Ureter (tissue), 1 donor: ENCODE data around the gene PDCD5. TPM values are rescaled to one million over a fixed set of nuclear protein-coding genes. Genes with fewer than 3 reads are reported as not detected.
"Not testable (repeated sequence)": the region's sequence is repeated elsewhere in the genome, so short reads cannot be mapped to it uniquely, and the experiment has no call there.

Source experiments
- DNase-seq: peaks from one replicate; pipeline ENCODE4 v3.0.0-alpha.2; 2020; ENCODE audit warnings: low spot score
- total RNA-seq: library from RNA; stranded (reverse); gene quantifications from one replicate; pipeline ENCODE4 v1.2.4, GENCODE V29; 2023
- donor health status: DM: yes; HTN: yes; CAD: no.

PDCD5 gene
- total RNA-seq, 1 donor from 2014 or later, result 71.8 TPM

DNA sequence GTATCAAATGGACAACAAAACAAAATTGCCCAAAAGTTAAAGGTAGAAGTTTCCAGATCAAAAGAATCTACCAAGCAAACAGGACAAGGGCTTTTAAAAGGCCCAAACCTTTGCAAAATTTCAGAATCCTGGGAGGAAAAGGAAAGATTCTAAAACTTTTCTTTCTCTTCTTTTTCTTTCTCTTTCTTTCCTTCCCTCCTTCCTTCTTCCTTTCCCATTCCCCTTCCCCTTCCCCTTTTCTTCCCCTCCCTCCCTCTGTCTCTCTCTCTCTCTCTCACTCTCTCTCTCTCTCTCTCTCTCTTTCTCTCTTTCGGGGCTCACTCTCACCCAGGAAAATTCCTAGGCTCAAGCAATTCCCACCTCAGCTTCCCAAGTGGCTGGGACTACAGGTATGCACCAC is 4.2 kb upstream of the PDCD5 start:
- no peak for DNase-seq

DNA sequence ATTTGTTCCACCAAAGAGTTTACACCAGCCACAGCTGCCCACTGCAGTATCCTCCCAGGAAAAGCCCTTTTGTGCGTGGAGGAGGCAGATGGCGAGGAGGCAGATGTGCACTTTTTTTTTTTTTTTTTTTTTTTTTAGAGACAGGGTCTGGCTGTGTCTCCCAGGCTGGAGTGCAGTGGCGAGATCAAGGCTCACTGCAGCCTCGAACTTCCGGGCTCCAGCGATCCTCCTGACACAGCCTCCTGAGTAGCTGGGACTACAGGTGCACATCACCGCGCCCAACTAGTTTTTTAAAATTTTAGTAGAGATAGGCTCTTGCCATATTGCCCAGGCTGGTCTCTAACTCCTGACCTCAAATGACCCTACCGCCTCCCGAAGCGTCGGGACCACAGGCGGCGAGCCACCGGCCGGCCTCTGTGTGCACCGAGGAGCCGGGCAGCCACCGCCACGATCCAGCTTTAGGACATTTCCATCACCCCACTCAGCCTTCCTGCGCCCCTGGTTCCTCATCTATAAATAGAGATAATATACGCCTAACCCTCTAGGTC is 563 bp upstream of the PDCD5 start:
- DNase-seq, result no peak

DNA sequence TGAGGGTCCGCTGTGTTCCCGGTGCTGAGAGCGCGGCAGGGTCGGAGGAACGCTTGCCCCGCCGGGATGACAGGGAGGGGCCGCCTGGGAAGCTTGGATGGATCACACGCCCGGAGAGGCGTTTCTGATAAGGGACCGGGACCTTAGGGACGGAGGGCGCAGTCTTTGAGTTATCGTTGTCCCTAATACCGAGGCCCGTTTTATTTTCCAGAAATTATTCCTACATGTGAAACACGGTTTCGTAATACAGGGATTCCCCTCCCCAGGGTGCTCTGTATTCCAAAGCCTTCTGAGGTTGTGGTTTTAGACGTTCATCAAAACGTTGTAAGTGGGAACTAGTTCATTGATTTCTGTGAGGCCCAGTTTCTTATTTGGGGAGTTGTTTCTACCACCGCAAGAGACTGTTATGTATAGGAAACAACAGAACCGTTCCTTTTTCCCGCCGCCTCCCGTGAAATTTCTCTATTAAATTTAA is 752 bp downstream of the PDCD5 start:
- no peak for DNase-seq

DNA sequence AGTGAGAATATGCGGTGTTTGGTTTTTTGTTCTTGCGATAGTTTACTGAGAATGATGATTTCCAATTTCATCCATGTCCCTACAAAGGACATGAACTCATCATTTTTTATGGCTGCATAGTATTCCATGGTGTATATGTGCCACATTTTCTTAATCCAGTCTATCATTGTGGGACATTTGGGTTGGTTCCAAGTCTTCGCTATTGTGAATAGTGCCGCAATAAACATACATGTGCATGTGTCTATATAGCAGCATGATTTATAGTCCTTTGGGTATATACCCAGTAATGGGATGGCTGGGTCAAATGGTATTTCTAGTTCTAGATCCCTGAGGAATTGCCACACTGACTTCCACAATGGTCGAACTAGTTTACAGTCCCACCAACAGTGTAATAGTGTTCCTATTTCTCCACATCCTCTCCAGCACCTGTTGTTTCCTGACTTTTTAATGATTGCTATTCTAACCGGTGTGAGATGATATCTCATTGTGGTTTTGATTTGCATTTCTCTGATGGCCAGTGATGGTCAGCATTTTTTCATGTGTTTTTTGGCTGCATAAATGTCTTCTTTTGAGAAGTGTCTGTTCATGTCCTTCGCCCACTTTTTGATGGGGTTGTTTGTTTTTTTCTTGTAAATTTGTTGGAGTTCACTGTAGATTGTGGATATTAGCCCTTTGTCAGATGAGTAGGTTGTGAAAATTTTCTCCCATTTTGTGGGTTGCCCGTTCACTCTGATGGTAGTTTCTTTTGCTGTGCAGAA is 6.9 kb downstream of the PDCD5 start:
- DNase-seq, result not testable (repeated sequence)

DNA sequence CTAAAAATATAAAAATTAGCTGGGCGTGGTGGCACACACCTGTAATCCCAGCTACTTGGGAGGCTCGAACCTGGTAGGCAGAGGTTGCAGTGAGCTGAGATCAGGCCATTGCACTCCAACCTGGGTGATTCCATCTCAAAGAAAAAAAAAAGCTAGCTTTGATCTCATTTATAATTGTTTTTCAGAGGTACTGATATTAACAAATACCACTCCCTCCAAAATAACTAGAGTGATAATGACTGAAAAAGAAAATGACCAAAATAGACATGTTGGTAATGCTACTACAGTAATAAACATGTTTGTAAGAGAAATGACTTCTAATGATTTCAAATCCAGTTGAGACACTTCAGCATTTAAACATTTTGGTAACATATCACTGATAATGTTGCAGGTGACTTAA is 13.0 kb downstream of the PDCD5 start:
- DNase-seq, result no peak

DNA sequence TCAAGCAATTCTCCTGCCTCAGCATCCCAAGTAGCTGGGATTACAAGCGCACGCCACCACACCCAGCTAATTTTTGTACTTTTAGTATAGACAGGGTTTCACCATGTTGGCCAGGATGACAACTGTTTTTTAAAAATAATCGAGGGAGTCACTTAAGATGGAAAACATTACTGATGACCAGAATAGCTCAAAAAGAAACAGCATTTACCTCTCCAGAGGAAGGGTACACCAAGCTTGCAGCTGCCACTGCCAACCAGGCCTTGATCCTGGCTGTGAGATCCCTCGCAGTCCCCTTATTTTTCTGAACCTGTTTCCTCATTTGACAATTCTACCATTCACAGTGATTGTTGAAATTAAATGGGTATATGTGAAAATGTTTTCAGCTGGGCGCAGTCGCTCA is 14.5 kb downstream of the PDCD5 start:
- no peak for DNase-seq

DNA sequence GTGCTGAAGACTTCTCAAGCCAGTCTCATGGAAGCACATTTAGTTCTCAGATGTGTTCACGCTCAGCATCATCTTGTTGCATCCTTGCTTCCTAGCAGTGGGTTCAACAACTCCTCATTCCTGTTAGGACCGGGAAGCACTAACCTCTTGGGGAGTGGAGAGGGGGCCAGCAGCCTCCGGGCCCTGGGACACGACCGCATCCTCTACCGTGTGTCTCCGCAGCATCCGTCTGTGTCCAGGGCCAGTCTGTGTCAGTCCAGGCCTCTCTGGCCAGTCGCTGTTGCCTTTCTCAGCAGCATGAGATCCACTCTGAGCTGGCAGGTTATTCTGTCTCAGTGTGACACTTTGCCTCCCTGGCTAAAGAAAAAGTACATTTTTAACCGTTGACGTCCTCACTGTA is 17.0 kb downstream of the PDCD5 start:
- DNase-seq, result no peak

DNA sequence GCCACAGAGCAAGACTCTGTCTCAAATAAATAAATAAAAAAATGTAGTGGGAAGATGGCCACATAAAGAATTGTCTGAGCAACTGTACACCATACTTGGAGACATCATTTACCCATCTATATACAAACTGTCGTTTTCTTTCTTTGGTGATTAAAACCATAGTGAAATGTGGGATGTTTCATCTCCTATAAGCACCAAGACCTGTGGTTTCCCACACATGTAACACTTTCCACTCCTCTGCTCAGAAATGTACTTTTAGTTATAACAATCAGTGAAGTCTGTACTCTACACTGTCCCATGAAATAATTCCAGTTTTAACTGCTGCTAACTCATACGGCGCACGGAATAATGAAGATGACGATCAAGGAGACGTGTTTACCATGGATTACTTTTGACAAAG is 18.3 kb downstream of the PDCD5 start:
- no peak for DNase-seq

DNA sequence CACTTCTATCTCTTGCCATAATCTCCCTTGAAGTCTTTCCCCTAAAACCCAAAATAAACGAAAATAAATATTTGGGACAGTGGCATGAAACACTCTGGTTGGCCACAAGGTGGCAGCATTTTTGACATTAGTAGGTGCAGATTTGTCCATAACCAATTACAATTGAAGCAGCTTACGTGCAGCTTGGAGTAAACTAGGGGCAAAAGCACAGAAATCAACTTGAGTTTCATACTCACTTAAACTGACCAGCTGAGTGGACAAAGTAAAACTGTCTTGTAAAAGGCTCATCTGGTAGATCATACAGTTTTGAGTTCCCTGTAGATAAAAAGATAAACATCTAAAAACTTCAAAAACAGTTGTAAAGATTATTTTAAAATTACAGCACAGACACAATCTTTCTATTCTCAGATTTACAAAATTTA is 18.8 kb downstream of the PDCD5 start:
- no peak for DNase-seq

DNA sequence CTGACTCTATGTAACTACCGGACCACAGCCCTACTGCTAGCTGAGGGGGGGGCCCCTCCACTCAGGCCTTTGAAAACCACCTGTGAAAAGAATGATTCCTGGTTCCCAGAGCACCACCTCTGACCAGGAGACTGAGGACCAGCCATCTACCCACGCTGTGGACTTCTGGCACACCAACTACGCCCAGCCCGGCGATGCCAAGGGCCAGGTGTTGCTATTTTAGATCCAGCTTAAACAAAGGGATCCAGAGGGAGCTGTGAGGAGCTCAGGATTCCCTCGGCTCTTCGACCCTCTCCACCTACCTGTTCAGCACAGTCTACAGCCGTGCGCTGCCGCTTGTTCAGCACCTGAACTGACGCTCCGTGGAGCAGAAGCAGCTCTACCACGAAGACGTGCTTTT is 23.0 kb downstream of the PDCD5 start:
- DNase-seq, result no peak

DNA sequence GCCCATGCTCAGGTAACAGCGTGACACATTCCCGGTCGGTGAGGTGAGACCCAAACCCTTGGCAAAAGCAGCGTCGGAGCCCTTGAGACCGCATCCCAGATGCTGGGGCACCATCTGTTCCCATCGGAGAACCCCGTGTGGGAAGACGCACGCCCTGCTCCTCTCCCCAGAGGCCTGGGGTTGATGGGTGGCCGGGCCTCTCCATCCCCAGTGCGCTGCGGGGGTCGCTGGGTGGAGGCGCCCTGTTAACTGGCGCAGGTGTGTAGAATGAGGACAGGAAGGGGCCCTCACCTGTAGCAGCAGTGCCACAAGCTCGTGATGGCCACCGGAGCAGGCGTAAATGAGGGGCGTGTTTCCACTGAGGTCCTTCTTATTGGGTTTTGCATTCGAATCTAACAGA is 24.6 kb downstream of the PDCD5 start:
- no peak for DNase-seq

DNA sequence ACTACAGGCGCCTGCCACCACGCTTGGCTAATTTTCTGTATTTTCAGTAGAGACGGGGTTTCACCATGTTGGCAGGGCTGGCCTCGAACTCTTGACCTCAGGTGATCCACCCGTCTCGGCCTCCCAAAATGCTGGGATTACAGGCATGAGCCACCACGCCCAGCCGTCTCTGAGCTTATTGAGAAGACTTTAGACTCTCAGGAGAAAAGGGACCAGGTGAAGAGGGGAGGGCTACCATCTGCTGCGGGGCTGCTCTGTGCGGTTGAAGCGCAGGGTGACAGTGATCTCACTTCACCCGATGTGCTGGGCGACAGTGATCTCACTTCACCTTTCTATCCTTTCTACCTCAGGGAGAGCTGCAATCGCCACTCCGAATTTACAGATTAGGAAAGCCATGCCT is 25.3 kb downstream of the PDCD5 start:
- DNase-seq, result no peak

DNA sequence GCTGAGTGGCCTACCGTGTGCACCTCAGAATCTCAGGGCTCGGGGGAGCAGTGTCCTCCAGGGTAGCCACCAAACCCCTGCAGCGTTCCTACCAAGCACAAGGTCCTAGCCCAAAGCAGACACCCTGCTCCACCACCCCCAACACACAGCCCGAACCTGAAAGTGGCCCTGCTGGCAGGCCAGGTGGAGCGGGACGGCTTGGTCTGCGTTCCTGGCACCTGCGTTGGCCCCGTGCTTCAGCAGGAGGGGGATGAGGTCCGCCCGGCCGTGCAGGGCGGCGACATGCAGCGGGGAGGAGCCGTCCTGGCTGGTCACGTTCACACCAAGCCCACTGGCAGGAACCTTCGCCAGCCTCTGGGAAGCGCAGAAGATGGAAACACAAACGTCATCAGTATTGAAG is 26.5 kb downstream of the PDCD5 start:
- DNase-seq, result no peak

DNA sequence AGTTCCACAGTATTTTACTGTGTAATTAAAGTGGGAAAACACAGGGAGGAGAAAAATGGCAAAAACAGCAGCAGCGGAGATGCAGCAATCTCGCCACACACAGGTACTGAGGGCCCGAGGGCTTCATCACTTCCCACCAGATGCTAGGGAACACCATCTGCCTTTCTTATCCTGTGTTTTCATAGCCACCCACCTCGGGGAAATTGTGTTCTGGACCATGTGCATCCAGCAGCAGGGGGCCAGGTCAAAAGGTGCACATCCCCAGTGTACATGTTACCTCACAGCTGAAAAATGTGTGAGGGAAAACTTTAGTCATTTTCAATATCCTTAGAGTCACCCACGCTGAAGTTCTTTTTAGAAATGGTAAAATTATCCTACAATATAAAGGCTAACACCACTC is 30.2 kb downstream of the PDCD5 start:
- no peak for DNase-seq

DNA sequence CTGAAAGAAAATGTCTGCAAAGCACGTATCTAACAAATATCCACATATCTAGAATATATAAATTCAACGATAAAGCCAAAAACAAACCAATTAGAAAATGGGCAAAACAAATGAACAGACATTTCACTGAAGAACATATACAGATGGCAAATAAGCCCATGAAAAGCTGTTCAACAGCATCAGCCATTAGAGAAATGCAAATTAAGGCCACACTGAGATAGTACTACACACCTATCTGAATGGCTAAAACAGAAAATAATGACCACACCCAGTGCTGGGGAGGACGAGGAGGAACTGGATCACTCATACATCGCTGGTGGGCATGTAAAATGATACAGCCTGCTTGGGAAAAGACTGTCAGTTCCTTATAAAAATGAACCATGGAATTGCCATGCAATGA is 32.0 kb downstream of the PDCD5 start:
- DNase-seq, result no peak

DNA sequence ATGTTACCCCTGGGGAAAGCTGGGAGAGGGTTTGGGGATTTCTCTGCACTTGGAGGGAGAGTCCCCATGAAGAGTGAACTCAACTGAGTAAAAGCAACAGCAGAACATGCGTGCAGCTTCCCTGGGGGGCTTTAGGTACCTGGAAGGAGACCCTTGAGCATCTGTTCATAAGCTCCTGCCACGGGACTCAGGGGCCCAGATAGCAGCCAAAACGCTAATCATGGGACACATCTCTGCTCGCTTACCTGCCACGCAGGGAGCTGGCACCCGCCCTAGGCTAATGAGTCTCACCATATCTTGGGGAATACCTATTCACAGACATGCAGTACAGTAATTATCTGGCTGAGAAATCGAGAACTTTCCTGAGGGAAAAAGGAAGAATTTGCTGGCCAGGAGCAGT is 33.9 kb downstream of the PDCD5 start:
- DNase-seq, result no peak

DNA sequence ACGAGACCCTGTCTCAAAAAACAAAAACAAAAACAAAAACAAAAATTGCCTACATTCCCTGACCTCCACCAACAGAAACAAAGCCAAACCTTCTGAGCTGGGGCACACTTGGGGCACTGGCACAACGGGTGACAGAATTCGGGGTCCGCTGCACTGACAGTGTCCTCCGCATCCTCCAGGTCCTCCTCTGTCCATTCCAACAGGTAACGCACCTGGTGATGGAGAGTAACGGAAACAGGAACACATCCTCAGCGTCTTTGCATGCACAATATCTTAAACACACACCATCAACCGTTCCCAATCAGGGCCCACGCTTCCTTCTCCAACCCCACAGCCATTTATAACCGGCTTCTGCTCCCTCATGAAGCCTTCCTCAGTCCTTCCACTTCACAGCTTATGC is 34.6 kb downstream of the PDCD5 start:
- DNase-seq, result no peak

DNA sequence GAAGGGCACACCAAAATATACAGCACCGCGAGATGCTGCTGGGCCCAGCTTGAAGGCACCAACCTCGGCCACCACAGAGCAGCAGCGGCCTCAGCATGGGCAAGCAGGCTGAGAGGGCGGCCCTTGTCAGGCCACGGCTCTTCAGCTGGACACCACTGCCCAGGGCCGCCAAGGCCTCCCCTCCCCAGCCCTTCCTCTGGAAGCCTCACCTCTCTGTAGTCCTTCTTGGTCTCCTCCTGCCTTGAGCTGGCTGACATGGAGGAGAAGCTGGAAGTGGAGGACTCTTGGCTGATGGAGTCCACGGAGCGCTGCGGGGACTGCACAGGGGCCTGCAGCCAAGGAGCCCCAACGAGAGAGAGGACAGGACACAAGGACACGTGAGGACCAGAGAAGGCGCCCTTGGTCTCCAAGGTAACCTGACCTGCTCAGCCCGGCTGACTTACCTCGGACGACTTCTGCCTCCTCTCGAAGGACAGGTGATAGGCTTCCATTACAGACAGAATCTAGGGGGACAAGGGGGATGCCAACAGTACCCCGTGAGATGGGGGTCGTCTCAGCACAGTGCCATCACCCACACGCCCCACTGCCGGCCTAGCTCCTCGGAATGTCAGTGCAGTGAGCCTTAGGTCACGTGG is 38.2 kb downstream of the PDCD5 start:
- no peak for DNase-seq

DNA sequence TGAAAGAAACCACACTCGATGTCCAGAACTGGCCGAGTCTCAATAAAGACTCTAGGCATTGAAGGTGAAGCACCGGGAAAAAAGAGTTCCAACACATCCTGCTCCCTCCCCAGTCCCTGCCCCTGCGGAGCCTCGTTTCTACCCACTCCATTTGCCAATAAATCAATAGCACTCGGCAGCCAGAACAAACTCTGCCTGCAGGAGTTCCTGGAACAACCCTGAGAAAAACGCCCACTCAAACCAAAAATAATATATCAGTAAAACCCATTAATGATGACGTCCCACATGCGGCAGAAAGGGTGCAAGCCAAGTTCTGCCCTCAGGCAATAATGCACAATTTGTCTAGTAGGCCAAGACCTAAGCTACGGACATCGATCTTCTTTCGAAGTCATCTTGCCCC is 41.0 kb downstream of the PDCD5 start:
- no peak for DNase-seq

DNA sequence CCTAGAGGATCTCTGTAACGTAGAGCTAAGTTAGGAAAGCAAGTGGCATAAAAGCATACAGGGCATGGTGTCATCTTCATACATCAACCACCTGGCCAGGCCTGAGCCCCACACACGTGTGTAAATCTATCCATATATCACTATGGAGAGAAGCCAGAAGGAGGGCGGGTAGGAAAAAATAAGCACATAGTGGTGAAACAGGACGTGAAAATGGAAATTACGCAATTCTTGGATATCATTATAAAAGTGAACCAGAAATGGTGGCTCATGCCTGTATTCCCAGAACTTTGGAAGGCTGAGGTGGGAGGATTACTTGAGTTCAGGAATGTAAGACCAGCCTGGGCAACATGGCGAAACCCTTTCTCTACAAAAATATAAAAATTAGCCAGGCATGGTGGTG is 43.4 kb downstream of the PDCD5 start:
- no peak for DNase-seq

DNA sequence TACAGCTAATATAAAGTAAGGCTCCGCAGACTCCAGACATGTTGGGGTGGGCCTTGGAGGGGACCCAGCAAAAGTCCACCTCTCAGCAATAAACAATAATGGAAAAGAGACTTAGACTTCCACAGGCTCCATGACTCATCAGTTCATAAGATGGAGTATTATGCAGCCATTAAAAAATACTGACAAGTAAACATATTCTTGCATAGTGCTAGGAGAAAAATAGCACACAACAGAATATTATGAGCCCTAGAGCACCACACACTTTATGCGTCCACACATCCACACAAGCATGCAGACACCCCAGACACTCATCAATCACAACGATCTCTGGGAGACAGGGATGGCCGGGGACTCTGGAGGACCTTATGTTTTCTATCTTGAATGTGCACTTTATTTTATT is 46.0 kb downstream of the PDCD5 start:
- no peak for DNase-seq

DNA sequence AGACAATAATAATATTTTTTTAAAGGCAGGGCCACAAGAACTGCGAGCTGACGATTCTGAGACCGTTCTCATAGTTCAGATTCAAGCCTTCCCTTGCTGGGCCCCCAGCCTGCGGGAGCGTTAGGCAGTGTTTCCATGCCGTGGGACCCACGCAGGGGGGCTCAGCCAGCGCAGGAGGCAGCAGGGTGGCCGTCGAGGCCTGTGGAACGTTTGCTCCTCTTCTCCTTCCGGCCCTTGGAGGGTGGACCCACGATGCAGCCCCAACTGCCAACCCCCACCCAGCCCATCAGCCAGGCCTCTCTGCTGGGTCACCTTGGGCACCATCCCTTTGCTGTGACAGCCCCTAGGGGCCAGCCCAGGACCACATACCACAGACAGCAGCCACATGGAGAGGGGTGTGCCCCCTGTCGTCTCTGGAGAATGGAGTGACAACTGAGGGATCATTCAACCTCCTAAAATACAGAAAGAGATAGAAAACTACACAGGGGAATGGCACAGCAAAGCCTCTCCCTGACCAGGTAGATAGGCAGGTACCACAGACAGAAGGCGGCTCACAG is 46.8 kb downstream of the PDCD5 start:
- no peak for DNase-seq

DNA sequence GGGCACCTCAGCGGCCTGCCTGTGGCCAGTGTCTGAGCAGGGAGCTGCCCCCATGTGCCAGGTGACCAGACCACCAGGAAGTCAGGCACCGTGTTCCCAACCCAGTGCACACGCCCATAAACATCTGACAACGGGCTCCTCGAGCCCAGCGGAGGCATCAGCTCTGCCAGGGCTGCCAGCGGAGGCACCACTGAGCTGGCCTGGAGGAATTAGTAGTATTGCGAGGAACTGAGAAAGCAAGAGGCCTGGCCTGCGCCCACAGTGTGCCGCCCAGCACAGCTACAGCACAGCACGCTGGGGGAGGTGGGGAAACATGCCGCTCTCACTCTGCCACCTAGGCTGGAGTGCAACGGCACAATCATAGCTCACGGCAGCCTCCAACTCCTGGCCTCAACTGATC is 49.3 kb downstream of the PDCD5 start:
- no peak for DNase-seq
